TTC549 (cell line): ENCODE results near the gene GNAQ.

Source experiments
- FAIRE-seq: peaks from 2 replicates; lab custom pipeline; 2012; peaks lifted over from hg19 to GRCh38; lab: Jason Lieb, UNC

GNAQ gene

GRCh38 chr9:77943057-77943456 lies 88.6 kb downstream of the GNAQ start:
- no peak for FAIRE-seq

GRCh38 chr9:77939149-77939668 lies 92.4 kb downstream of the GNAQ start:
- no peak for FAIRE-seq

- FAIRE-seq = no peak
Observed at GRCh38 chr9:77938163-77938562, 93.4 kb downstream of the GNAQ start.

GRCh38 chr9:77935974-77936373 lies 95.6 kb downstream of the GNAQ start:
- FAIRE-seq = no peak

GRCh38 chr9:77935211-77935610 lies 96.4 kb downstream of the GNAQ start:
- no peak for FAIRE-seq

GRCh38 chr9:77933976-77934375 lies 97.6 kb downstream of the GNAQ start:
- FAIRE-seq = no peak

GRCh38 chr9:77933019-77933418 lies 98.6 kb downstream of the GNAQ start:
- no peak for FAIRE-seq

GRCh38 chr9:77929942-77930341 lies 101.7 kb downstream of the GNAQ start:
- no peak for FAIRE-seq

- no peak for FAIRE-seq
Observed at GRCh38 chr9:77927265-77927664, 104.3 kb downstream of the GNAQ start.

GRCh38 chr9:77926371-77926878 lies 105.2 kb downstream of the GNAQ start:
- no peak for FAIRE-seq

- FAIRE-seq = no peak
Observed at GRCh38 chr9:77922591-77922990, 109.0 kb downstream of the GNAQ start.

GRCh38 chr9:77917800-77918199 lies 113.8 kb downstream of the GNAQ start:
- no peak for FAIRE-seq

- no peak for FAIRE-seq
Observed at GRCh38 chr9:77916820-77917219, 114.8 kb downstream of the GNAQ start.

- FAIRE-seq = no peak
Observed at GRCh38 chr9:77916410-77916819, 115.2 kb downstream of the GNAQ start.

GRCh38 chr9:77915744-77916143 lies 115.9 kb downstream of the GNAQ start:
- FAIRE-seq = no peak

- FAIRE-seq = no peak
Observed at GRCh38 chr9:77912895-77913693, 118.5 kb downstream of the GNAQ start.

- no peak for FAIRE-seq
Observed at GRCh38 chr9:77911928-77912327, 119.7 kb downstream of the GNAQ start.

GRCh38 chr9:77910194-77910621 lies 121.4 kb downstream of the GNAQ start:
- FAIRE-seq = no peak

- no peak for FAIRE-seq
Observed at GRCh38 chr9:77909306-77909705, 122.3 kb downstream of the GNAQ start.

- no peak for FAIRE-seq
Observed at GRCh38 chr9:77908293-77908692, 123.3 kb downstream of the GNAQ start.

GRCh38 chr9:77907585-77907984 lies 124.0 kb downstream of the GNAQ start:
- FAIRE-seq = no peak

GRCh38 chr9:77906991-77907390 lies 124.6 kb downstream of the GNAQ start:
- no peak for FAIRE-seq

- FAIRE-seq = no peak
Observed at GRCh38 chr9:77903666-77904285, 127.8 kb downstream of the GNAQ start.
